Raji (cell line): ENCODE measurements around the gene CLUH.

Experiments
- POLR2A ChIP-seq: IDR thresholded peaks from 2 replicates; pipeline ENCODE4 v1.6.1; 2011; ENCODE audit warnings: low read depth, low read length, control low read depth; ENCODE audit not compliant: insufficient read depth

CLUH gene

GRCh38 chr17:2724784-2725164, 13.2 kb upstream of the CLUH start:
- TF ChIP-seq POLR2A, result no peak

- TF ChIP-seq POLR2A, result no peak
Observed at GRCh38 chr17:2723997-2724783, 12.6 kb upstream of the CLUH start.

GRCh38 chr17:2723505-2723996, 12.0 kb upstream of the CLUH start:
- no peak for TF ChIP-seq POLR2A

- TF ChIP-seq POLR2A, result no peak
Observed at GRCh38 chr17:2722611-2723010, 11.0 kb upstream of the CLUH start.

GRCh38 chr17:2721603-2722002, 10.0 kb upstream of the CLUH start:
- TF ChIP-seq POLR2A, result no peak

GRCh38 chr17:2719861-2720260, 8.3 kb upstream of the CLUH start:
- no peak for TF ChIP-seq POLR2A

GRCh38 chr17:2718150-2718938, 6.8 kb upstream of the CLUH start:
- no peak for TF ChIP-seq POLR2A

- TF ChIP-seq POLR2A, result no peak
Observed at GRCh38 chr17:2716649-2717048, 5.1 kb upstream of the CLUH start.

GRCh38 chr17:2713881-2714280, 2.3 kb upstream of the CLUH start:
- TF ChIP-seq POLR2A, result no peak

- TF ChIP-seq POLR2A, result no peak
Observed at GRCh38 chr17:2712300-2713043, 908 bp upstream of the CLUH start.

GRCh38 chr17:2710803-2711607, 559 bp downstream of the CLUH start:
- 0 out of 2 replicates have a peak, but pooled peaks have one; percentile 23 for TF ChIP-seq POLR2A

GRCh38 chr17:2710071-2710802, 1.3 kb downstream of the CLUH start:
- no peak for TF ChIP-seq POLR2A

GRCh38 chr17:2709183-2709661, 2.3 kb downstream of the CLUH start:
- no peak for TF ChIP-seq POLR2A
